ENCODE measurements around the gene RPL3.
"Not testable (repeated sequence)": the region's sequence is repeated elsewhere in the genome, so short reads cannot be mapped to it uniquely, and the experiment has no call there.

Gene RPL3

DNA sequence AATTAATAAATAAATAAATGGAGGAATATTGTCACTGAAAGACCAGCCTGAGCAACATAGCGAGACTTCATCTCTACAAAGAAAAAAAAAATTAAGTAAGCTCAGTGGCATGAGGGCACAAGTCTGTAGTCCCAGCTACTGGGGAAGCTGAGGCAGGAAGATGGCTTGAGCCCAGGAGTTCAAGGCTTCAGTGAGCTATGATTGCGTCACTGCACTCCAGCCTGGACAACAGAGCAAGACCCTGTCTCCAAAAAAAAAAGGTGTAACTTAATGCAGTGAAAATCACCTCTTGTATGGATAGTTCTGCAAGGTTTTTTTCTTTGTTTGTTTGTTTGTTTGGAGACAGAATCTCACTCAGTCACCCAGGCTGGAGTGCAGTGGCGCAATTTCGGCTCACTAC lies 25.8 kb upstream of the RPL3 start:
- Histone ChIP-seq H3K4me1 (peaks cover 5% of the 10 kb centered on the region; the same call in 1 of the 2 replicates), H3K27me3 (ENCODE audit: low read depth) (peaks cover 6% of the 10 kb centered on the region; the same call in 1 of the 2 replicates), H3K9me3 (no peaks in the 10 kb centered on the region), H3K4me3 (no peak overlapping the region), H3K36me3 (replicated peaks) (no peaks in the 10 kb centered on the region)
- in situ Hi-C loops (cut with MboI; ENCODE audit: low sequenced_read_pairs) = no loop called here
- no peak for DNase-seq (ENCODE audit: low spot score in 2 of 2)

DNA sequence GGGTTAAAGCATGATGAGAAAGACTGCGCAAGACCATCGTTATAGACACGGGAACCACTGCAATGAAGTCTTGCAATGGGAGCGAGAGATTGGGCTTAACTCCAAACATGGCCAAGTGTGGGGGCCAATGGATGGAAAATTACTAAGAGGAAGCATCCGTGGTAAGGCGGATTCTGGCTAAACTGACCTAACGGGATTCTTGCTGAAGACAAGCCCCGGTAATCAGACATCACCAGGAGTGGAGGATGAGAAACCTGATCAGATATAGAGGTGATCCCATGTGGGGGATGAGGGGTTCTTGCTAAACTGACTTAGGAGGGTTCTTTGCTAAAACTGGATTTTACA lies 24.6 kb upstream of the RPL3 start:
- no peaks in the 10 kb centered on the region for H3K9me3 ChIP-seq
- H3K4me1 ChIP-seq = peaks cover 1% of the 10 kb centered on the region; the same call in 1 of the 2 replicates
- peaks cover 6% of the 10 kb centered on the region; the same call in 1 of the 2 replicates for H3K27me3 ChIP-seq (ENCODE audit: low read depth)
- in situ Hi-C loops (cut with MboI; ENCODE audit: low sequenced_read_pairs) = no loop called here
- no peak for DNase-seq (ENCODE audit: low spot score in 2 of 2)
- no peak overlapping the region for H3K4me3 ChIP-seq
- no peaks in the 10 kb centered on the region for H3K36me3 ChIP-seq (replicated peaks)

DNA sequence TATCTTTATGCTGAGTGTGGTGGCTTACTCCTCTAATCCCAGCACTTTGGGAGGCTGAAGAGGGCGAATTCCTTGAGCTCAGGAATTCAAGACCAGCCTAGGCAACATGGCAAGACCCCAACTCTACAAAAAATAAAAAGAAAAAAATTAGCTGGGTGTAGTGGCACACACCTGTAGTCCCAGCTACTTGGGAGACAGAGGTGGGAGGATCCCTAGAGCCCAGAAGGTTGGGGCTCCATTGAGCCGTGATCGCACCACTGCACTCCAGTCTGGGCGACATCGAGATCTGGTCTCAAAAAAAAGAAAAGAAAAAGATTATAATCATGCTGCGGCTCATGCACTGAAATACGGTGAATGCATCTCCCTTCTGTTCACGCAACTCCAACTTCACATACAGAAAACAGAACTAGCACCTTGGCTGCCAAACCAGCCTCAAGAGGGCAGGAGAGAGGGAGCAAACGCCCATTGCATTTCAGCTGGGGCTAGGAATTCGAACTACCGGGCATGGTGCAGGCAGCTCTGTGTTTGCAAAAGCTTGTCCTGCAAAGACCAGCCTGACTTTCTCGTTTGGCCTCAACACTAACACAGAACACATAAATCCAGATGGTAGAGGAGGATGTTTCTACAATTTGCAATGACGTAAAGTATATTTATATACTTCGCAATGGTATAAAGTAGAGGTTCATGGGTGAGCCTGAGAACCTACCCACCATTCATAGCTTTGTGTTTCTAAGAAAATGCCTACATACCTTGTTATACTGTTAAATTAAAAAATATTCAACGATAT lies 24.0 kb upstream of the RPL3 start:
- Histone ChIP-seq H3K27me3 (ENCODE audit: low read depth) (peaks cover 6% of the 10 kb centered on the region; the same call in 1 of the 2 replicates), H3K9me3 (no peaks in the 10 kb centered on the region), H3K4me3 (no peak overlapping the region), H3K4me1 (no peaks in the 10 kb centered on the region), H3K36me3 (replicated peaks) (no peaks in the 10 kb centered on the region)
- in situ Hi-C loops (cut with MboI; ENCODE audit: low sequenced_read_pairs) = no loop called here
- peak; percentile 54 to 79 for DNase-seq (ENCODE audit: low spot score in 2 of 2)

DNA sequence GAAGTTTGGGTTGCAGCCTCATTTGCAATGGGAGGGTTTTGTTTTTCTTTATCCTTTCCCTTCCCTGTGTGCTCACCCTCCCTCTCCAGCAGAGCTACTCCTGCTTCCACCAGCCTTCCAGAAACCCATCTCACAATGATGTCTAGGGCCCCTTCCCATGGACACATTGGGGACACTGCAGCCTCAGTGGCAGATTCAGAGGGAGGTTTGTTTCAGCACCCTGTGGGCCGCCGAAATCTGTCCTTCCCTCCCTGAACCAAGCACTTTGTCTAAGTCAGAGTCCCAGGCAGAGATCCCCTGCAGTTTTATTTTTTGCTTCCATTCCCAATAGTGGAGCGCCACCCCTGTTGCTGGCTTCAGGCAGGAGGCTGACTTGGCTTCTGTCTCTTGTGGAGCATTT lies 21.8 kb upstream of the RPL3 start:
- no peak for DNase-seq (ENCODE audit: low spot score in 2 of 2)
- in situ Hi-C loops (cut with MboI; ENCODE audit: low sequenced_read_pairs) = no loop called here
- H3K4me1 ChIP-seq = no peaks in the 10 kb centered on the region; the same call in 1 of the 2 replicates

DNA sequence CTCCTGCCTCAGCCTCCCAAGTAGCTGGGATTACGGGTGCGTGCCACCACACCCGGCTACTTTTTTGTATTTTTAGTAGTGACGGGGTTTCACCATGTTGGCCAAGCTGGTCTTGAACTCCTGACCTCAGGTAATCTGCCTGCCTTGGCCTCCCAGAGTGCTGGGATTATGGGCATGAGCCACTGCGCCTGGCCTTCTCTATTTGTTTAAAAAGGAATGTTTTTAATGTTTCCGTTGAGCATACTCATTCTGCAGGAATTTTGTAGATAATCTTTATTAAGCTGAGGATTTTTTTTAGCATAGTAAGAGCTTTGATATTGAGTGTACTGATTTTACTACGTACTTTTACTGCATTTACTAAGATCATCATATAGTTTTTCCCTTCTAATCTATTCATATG lies 20.4 kb upstream of the RPL3 start:
- H3K36me3 ChIP-seq (replicated peaks); DNase-seq (ENCODE audit: low spot score in 2 of 2); H3K9me3 ChIP-seq; H3K4me1 ChIP-seq; H3K4me3 ChIP-seq; H3K27me3 ChIP-seq (ENCODE audit: low read depth); in situ Hi-C loops (cut with MboI; ENCODE audit: low sequenced_read_pairs): not testable (repeated sequence)

More for the DNA sequence above, 21.8 kb upstream of the RPL3 start:
- Histone ChIP-seq H3K4me3 (no peak overlapping the region), H3K9me3 (no peaks in the 10 kb centered on the region), H3K36me3 (replicated peaks) (no peaks in the 10 kb centered on the region), H3K27me3 (ENCODE audit: low read depth) (peaks cover 6% of the 10 kb centered on the region; the same call in 1 of the 2 replicates)

DNA sequence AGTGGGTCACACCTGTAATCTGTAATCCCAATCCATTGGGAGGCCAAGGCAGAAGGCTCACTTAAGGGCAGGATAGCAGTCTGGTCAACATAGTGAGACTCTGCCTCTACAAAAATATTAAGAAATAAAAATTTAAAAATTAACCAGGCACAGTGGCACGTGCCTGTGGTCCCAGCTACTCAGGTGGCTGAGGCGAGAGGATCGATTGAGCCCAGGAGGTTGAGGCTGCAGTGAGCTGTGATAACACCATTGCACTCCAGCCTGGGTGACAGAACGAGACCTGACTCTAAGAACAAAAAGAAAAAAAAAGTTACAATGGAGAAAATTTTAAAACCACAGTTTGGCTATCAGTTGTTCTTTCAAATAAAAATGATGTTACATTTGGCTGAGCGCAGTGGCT lies 17.0 kb upstream of the RPL3 start:
- Histone ChIP-seq H3K27me3 (ENCODE audit: low read depth) (no peaks in the 10 kb centered on the region), H3K4me3 (no peak overlapping the region), H3K4me1 (peaks cover 12% of the 10 kb centered on the region), H3K9me3 (no peaks in the 10 kb centered on the region), H3K36me3 (replicated peaks) (no peaks in the 10 kb centered on the region)
- no peak for DNase-seq (ENCODE audit: low spot score in 2 of 2)
- in situ Hi-C loops (cut with MboI; ENCODE audit: low sequenced_read_pairs) = no loop called here

DNA sequence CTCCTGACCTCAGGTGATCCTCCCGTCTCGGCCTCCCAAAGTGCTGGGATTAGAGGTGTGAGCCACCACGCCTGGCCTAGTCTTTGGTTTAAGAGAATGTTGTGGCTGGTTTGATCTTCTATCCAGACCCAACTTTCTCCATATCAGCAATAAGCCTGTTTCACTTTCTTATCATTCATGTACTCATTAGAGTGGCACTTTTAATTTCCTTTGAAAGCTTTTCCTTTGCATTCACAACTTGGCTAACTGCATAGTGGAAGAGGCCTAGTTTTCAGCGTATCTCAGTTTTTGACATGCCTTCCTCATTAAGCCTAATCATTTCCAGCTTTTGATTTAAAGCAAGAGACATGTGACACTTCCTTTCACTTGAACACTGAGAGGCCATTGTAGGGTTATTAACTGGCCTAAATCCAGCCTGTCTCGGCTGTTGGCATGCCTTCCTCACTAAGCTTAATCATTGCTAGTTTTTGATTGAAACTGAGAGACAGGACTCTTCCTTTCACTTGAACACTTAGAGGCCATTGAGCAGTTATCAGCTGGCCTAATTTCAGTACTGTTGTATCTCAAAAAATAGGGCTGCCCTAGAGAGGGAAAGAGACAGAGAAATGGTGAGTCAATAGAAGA lies 13.1 kb upstream of the RPL3 start:
- H3K36me3 ChIP-seq (replicated peaks) = no peaks in the 10 kb centered on the region
- H3K4me1 ChIP-seq = peaks cover 12% of the 10 kb centered on the region
- no peak overlapping the region for H3K4me3 ChIP-seq
- H3K27me3 ChIP-seq (ENCODE audit: low read depth) = no peaks in the 10 kb centered on the region
- in situ Hi-C loops (cut with MboI; ENCODE audit: low sequenced_read_pairs) = no loop called here
- DNase-seq (ENCODE audit: low spot score in 2 of 2) = no peak
- no peaks in the 10 kb centered on the region for H3K9me3 ChIP-seq

DNA sequence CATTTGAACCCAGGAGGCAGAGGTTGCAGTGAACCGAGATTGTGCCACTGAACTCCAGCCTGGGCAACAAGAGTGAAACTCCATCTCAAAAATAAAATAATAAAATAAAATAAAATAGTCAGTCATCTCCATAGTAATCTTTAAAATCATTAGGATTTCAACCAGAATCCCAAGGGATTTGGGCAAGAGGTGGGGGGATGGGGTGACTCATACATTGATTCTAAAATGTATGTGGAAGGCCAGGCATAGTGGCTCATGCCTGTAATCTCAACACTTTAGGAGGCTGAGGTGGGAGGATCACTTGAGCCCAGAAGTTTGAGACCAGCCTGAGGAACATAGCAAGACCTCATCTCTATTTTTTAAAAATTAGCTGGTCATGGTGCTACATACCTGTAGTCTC lies 11.1 kb upstream of the RPL3 start:
- in situ Hi-C loops (cut with MboI; ENCODE audit: low sequenced_read_pairs); DNase-seq (ENCODE audit: low spot score in 2 of 2); H3K9me3 ChIP-seq: not testable (repeated sequence)

DNA sequence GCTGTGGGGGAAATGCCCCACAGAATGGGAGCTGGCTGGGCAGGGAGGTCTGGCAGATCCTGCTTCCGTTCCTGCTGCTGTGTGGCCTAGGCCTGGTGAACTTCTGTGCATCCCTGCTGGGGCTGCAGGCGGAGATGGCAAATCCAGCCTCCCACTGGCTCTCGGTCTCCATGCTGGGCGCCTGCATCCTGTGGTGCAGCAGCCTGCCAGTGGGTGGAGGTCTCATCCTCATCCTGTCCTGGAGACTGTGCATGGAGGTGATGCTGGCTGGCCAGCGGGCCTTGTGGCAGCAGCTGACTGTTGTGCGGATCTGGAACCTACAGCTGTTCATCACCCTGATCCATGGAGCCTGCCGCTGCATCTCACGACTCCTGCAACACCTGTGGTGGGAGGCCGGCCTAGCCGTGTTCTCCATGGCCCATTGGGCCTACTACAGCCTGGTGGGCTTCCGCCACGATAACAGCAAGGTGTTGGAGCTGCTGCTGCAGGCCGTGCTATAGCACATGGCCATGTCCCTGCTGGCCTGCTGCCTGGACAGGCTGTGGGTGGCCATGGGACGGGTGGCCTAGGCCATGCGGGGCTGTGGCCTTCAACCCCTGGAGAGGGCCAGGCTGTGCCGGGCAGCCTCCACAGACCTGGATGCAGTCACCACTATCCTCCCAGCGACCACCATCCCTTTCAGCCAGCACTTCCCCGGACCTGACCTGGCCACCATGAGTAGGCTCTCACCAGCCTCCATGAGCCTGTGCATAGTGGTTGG lies 8.8 kb upstream of the RPL3 start:
- H3K9me3 ChIP-seq = no peaks in the 10 kb centered on the region
- no peak overlapping the region for H3K4me3 ChIP-seq
- no peaks in the 10 kb centered on the region for H3K36me3 ChIP-seq (replicated peaks)
- in situ Hi-C loops (cut with MboI; ENCODE audit: low sequenced_read_pairs) = no loop called here
- H3K4me1 ChIP-seq = peaks cover 6% of the 10 kb centered on the region
- DNase-seq (ENCODE audit: low spot score in 2 of 2) = no peak
- no peaks in the 10 kb centered on the region for H3K27me3 ChIP-seq (ENCODE audit: low read depth)

More for the DNA sequence above, 11.1 kb upstream of the RPL3 start:
- H3K4me3 ChIP-seq; H3K36me3 ChIP-seq (replicated peaks); H3K27me3 ChIP-seq (ENCODE audit: low read depth): not testable (repeated sequence)
- H3K4me1 ChIP-seq = peaks cover 12% of the 10 kb centered on the region

DNA sequence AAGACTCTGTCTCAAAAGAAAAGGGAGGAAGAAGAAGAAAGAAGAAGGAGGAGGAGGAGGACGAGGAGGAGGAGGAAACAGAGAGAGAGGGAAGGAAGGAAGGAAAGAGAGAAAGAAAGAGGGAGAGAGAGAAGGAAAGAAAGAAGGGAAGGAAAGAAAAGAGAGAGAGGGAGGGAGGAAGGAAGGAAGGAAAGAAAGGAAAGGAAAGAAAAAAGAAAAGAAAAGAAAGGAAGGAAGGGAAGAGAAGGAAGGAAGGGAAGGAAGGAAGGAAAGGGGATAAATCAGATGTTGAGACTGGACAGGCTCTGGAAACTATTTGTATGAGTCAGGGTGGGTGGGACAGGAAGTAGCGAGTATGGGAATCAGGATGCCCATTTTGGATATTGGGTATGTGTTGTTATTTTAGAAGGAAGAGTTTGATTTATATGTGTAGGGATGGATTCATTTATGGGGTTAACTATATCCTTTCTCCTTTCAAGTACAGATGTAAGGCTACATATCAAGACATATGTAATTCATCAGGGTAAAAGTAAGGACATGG lies 6.0 kb upstream of the RPL3 start:
- no peak overlapping the region for H3K4me3 ChIP-seq
- in situ Hi-C loops (cut with MboI; ENCODE audit: low sequenced_read_pairs) = no loop called here
- DNase-seq (ENCODE audit: low spot score in 2 of 2) = no peak
- no peaks in the 10 kb centered on the region; the same call in 1 of the 2 replicates for H3K4me1 ChIP-seq
- no peaks in the 10 kb centered on the region for H3K27me3 ChIP-seq (ENCODE audit: low read depth)
- no peaks in the 10 kb centered on the region for H3K36me3 ChIP-seq (replicated peaks)
- no peaks in the 10 kb centered on the region for H3K9me3 ChIP-seq

DNA sequence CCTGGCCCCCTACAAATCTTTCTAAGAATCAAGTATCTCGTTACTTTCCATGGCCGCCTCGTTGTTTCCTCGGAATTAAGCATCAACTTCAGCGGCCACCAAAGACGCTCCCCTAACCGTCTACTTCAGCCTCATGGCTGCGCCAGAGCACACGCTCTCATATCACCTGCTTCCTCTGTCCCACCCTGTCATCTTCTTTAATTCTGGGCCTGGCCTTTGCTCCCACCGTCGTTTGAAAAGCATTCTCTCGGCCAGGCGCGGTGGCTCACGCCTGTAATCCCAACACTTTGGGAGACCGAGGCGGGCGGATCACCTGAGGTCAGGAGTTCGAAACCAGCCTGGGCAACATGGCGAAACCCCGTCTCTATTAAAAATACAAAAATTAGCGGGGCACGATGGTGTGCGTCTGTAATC lies 1.2 kb upstream of the RPL3 start:
- H3K9me3 ChIP-seq; H3K27me3 ChIP-seq (ENCODE audit: low read depth); H3K4me1 ChIP-seq; DNase-seq (ENCODE audit: low spot score in 2 of 2); in situ Hi-C loops (cut with MboI; ENCODE audit: low sequenced_read_pairs): not testable (repeated sequence)
- Histone ChIP-seq H3K4me3 (peak overlapping the region; percentile 91), H3K36me3 (replicated peaks) (peaks cover 37% of the 10 kb centered on the region)

DNA sequence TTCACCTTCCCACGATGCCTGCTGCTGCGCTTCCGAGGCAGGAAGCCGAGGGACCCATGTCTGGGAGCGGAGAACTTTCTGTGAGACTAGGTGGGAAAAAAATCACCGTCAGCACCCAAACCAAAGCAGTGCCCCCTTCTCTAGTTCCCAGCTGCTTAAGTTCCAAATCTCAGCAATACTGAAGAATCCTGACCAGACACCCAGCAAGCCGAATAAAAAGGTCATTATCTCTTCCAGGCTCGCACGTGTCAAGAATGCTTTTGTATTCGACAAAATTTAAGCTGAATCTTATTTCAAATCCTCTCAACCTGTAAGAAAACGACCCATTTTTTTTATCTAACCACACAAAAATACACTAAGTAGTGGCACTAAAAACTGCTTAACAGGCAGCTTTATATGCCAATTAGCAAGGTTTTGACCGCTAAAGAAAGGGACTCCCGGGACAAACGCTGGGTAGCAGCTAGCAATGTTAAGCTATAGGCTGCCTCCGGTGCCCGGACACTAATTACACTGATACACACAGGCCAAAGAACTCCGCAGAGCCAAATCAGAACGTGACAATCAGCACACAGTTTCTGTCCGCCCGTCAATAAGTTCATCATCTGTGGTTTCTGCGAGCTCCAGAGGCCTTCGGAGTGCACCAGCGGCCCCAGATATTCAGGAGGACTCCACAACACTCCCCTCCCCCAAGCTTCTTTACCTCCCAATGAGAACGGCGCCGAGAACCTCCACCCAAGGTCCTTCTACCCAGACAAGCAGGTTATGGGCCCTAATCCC lies 728 bp downstream of the RPL3 start:
- Histone ChIP-seq H3K9me3 (no peaks in the 10 kb centered on the region), H3K4me3 (peak overlapping the region; percentile 91), H3K27me3 (ENCODE audit: low read depth) (no peaks in the 10 kb centered on the region), H3K4me1 (peaks cover 12% of the 10 kb centered on the region), H3K36me3 (replicated peaks) (peaks cover 56% of the 10 kb centered on the region)
- in situ Hi-C loops (cut with MboI; ENCODE audit: low sequenced_read_pairs) = no loop called here
- DNase-seq (ENCODE audit: low spot score in 2 of 2) = peak in 1 of 2 experiments; percentile 52
